ENCODE results near the gene DNMT3L.
"Not testable (repeated sequence)": the region's sequence is repeated elsewhere in the genome, so short reads cannot be mapped to it uniquely, and the experiment has no call there.

Gene DNMT3L

DNA sequence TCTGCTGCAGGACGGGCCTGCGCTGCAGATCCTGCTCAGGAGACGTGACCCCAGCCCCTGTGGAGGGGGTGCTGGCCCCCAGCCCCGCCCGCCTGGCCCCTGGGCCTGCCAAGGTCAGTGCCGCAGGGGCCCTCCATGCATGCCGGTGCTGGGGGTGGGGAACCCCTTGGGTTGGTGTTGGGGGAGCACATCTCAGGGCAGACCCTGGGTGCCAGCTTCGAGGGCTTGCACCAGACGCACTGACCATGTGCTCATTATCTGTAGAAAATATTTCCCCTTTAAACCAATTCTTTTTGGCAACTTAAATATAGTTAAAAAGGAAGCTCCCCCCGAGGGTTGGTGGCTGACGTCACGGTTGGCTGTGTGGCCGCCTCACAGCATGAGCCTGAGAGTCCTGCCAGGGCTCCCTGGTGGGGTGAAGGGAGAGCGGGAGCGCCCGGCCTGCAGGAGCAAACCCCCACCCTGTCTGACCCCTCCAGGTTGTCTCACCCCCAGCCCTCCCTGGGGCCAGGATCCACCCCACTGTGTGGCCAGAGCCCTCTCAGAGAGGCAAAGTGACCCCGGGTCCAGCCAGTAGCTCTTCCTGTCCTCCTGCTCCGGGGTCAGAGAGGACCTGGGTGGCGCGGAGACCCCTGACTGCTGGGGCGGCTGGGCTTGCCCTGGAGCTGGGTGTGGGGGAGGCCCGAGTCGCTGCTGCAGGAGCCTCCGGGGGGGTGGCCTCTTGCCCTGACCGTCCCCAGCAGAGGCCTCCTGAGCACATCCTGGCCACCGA, 32.9 kb upstream of the DNMT3L start:
- peak; percentile 67 for DNase-seq

DNA sequence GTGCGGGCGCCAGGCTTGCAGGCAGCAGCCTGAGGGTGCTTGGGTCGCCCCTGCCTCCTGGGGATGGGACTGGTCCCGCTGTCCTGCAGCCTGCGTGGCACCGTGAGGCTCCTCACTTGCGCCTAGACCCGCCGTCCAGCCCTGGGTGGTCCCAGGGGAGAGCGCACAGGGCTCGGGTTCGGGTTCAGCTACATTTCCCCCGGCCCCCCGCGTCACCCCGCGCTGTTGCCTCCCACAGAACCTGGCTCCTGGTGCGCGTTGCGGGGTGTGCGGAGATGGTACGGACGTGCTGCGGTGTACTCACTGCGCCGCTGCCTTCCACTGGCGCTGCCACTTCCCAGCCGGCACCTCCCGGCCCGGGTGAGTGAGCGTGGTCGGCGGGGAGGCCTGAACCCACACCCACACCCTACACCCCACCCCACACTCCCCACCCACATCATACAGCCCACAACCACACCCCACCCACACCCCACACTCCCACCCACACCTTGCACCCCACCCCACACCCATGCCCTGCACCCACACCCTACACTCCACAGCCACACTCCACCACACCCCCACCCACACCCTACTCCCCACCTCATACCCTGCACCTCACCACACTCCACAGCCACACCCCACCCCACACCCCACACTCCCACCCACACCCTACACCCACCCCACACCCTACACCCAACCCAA, 32.0 kb upstream of the DNMT3L start:
- DNase-seq = no peak

DNA sequence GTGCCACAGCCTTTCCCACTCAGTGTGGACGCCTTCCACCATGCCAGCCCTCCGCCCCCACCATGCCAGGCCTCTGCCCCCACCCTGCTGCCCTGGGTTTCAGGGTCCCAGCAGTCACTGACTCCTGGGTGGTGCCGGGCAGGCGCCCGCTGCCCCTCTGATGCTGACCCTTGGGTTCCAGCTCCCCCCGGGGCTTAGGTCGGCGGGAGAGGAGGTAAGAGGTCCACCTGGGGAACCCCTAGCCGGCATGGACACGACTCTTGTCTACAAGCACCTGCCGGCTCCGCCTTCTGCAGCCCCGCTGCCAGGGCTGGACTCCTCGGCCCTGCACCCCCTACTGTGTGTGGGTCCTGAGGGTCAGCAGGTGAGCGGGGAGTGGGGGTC, 31.1 kb upstream of the DNMT3L start:
- DNase-seq = no peak

DNA sequence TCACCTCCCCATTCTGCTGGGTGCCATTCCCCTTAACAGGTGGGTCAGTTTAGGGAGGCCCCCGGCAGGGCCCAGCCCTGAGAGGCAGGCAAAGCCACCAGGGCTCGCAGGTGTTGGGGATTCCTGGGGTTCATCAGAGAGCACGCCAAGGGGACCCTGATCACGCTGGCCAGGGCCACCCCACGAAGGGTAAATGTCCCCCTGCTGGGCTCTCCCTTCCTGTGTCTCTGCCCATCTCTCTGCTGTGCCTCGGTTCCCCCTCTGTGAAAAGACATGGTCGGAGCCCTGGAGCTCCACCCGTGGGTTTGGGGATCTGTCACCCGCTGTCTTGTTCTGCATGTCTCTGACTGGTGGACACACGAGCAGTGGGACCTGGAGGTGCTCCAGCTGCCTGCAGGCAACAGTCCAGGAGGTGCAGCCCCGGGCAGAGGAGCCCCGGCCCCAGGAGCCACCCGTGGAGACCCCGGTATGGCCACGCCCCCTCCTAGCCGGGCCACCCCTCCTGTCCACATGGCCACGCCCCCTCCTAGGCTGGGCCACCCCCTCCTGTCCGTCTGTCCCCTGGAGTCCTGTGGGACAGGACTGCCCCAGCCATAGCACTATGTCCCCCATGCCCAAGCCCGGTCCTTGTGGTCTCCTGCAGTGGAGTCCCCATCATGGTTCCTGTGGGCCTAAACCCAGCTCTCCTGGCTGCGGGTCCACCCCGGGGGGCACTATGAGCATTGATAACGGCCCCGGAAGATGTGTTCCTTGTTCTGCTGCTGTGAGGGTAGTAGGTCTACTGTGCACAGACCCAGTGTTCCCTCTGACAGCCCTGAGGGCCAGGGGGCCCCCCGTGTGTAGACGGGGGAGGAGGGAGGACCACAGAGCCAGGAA, 30.5 kb upstream of the DNMT3L start:
- DNase-seq = peak; percentile 25

DNA sequence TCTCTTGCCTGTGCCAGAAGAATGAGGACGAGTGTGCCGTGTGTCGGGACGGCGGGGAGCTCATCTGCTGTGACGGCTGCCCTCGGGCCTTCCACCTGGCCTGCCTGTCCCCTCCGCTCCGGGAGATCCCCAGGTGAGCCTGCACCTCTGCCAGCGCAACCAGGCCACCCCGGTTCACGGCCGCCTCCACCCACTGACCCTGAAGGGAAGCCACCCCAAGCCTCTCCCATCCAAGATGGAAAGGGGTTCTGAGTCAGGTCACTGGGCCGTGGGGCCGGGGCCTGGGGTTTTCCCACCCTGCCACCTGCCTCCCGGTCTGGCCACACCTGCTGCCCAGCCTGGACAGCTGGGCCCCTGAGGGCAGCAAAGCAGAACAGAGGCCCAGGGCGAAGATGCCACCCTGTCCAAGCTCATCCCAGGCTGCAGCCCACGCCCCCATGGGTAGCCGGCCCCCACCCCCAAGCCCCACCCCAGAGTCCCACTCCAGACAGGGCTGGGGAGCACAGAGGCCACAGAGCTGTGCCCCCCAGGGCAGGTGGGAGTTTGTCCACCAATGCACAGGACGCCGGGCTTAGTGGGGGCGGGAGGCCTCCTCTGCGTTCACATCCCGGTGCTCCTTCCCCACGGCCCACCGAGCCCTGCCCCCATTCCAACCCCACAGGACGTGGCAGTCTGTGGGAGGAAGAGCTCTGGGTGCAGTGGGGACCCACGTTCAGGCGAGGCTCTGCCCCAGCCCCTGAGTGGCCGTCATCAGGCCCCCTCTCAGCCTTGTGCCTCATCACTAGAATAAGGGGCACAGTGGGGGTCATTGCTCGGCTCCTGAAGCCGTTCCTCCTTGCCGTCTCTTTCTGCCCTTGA, 29.6 kb upstream of the DNMT3L start:
- no peak for DNase-seq

DNA sequence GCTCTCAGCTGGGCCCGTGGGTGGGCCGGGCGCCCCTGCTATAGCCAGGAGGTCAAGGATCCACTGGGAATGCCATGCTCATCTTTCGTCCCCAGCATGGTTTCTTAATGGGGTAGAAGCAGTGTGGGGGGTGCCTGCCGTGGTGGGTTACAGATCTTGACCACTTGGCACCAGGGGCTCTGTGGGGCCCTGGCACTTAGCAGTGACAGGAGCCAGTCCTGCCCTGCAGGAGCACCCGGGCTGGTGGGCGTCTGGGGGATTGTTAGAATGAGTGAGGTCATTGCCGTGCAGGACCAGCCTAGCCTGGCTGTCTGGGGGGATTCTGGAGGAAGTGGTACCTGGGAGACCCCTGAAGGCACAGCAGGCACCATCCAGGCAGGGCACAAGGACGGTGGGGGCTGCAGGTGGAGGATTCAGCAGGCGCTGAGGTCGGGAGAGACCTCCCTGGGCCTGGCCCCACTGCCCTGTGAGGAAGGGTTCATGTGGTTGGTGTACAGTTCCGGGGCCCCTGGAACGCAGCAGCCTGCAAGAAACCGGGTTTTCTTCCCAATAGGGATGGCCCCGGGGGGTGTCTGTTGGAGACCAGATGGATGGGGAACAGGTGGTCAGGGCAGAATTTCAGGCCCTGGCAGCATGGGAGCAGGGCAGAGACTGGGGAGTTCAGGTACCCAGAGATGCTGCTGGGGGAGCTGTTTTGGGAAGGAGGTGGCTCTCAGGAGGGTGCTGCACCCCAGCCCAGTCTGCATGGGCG, 28.8 kb upstream of the DNMT3L start:
- DNase-seq = peak; percentile 46

DNA sequence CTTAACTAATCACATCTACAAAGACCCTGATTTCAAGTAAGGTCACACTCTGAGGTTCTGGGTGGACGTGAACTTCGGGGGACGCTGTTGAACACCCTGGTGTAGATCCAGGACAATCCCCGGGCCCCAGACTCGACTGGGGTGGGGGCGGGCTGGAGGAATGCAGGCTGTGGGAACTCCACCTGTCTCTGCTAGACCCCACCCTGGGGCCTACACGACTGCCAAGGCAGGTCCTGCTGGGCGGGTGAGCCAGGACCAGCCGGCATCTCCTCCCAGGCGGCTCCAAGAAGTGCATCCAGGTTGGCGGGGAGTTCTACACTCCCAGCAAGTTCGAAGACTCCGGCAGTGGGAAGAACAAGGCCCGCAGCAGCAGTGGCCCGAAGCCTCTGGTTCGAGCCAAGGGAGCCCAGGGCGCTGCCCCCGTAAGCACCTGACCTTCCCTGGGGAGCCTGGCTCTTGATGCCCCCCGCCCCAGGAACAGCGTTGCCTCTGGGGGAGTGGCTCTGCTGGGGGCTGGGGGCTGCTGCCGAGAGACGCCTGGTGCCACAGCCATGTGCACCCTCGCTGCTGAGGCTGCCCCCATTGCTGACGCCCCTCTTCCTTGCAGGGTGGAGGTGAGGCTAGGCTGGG, 27.8 kb upstream of the DNMT3L start:
- no peak for DNase-seq

DNA sequence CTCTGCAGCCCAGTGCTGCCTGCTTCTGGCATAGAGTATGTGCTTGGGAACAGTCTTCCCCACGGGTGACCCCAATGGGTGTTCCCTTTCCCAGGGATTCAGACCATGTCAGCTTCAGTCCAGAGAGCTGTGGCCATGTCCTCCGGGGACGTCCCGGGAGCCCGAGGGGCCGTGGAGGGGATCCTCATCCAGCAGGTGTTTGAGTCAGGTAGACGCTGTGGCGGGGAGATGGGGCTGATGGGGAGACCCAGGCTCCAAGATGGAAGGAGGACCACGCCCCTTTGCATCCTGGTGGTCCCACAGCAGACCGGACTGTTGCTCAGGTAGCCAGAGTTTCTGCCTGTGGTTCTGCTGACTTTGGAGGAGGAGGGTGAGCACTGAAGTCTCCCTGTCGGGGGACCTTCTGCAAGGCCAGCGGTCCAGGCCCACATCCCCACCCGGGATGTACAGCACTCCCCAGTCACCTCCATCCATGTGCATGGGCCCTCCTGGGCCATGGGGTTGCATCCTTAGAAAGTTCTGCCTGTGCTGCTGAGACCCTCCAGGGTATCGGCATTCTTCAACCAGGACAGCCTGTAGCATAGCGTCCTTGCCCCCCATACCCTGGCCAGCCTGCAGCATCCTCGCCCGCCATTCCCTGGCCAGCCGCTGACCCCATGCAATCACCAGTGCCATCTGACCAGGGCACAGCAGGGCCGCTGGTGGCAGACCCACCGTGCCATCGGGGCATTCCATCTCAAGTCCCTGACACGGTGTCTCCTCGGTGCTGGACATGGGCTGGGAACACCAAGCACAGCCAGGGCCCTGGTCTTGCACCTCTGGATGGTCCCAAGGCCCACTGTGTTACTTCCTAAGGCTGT, 26.8 kb upstream of the DNMT3L start:
- DNase-seq = no peak

DNA sequence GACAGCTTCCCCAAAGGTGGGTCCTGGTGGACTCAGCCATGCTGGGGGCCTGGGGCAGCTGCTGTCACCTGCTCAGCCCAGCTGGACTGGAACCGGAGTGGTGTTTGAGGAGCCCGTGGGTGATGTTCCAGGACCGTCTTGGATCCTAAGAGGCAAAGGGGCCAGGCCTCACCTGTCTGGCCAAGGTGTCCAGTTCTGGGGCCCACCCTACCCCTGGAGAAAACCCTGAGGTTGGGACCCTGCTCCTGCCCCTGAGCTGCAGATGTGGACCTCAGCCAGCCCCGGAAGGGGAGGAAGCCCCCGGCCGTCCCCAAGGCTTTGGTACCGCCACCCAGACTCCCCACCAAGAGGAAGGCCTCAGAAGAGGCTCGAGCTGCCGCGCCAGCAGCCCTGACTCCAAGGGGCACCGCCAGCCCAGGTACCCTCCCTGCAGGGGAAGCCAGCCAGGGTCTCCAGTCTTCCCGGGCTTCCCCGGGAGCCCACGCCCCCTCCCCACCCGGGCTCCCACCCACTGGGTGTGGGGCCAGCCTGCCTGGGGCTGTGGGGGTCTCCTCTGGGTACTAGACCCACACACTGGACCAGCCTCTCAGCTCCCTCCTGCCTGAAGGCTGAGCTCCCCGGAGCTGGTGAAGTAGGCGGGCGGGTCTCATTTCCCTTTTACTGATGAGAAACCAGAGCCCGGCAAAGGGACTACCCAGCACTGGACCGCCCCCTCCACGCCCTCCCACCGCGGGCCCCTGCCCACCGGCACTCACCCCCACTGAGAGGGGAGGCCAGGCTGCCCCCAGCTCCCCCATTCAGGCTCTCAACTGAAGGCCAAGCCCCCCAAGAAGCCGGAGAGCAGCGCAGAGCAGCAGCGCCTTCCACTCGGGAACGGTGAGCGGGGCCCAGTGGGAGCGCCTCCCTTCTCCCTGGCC, 25.3 kb upstream of the DNMT3L start:
- DNase-seq = no peak

DNA sequence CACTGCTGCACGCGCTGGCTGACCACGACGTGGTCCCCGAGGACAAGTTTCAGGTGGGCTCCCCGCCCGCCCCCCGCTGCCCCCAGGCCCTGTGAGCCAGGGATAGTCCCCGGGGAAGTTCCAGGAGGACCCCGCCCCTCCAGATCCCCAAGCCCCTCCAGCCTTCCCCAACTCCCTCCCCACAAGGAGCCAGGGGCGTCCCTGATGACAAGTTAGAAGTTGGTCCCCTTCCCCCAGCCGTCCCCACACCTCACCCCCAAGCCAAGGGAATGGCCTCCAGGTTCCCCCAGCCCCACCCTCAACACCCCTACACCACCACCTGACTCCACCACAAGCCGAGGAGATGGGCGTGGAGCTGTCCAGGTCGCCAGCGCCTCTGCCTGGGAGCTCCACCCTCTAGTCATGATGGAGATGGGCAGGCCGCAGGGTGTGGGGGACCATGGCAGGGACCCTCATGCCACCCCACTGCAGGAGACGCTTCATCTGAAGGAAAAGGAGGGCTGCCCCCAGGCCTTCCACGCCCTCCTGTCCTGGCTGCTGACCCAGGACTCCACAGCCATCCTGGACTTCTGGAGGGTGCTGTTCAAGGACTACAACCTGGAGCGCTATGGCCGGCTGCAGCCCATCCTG, 24.5 kb upstream of the DNMT3L start:
- no peak for DNase-seq

DNA sequence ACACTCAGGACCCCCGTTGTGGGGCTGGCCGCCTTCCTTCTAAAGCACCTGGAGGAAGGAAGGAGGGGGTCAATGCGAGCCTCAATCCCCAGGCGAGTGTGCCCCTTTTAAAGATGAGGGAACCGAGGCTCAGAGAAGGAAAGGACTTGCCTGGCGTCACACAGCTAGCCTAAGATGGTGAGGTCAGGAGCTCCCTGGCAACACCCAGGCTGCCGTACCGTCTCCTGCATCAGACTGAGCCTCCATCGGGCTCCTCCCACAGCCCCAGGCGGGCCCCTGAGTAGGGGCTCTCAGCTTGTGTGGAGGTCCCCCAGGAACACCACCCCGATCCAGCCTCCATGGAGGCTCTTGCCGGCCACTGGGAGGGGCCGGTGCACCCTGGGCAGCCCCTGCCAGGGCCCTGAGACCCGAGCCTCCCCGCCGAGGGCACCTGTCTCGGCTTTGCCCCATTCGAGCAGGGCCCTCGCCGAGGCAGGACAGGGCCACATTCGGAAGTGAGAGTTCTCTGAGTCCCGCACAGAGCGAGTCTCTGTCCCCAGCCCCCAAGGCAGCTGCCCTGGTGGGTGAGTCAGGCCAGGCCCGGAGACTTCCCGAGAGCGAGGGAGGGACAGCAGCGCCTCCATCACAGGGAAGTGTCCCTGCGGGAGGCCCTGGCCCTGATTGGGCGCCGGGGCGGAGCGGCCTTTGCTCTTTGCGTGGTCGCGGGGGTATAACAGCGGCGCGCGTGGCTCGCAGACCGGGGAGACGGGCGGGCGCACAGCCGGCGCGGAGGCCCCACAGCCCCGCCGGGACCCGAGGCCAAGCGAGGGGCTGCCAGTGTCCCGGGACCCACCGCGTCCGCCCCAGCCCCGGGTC, 23.7 kb upstream of the DNMT3L start, which contains the start of gene AIRE:
Gene AIRE, plus strand, starts transcription at position 739 of the 855 bp plus-strand sequence. CDS start 131 bp downstream, outside the sequence.
- DNase-seq = no peak

DNA sequence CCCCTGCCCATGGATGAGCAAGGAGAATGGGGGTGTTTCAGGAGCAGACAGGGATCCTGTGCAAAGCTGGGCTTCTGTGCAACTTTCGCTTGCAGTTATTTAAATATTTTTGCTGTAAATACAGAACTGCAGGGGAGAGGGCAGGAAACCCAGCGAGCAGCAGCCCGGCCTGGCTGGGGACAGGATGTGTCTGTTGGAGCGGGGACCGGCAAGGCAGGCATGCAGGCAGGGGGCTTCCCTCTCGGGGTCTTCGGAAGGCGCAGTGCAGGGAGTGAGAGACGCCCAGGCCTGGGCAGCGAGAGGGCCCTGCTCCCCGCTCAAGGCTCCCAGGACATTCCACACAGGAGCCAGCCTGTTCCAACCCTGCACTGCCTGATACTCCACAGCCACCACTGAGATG, 22.3 kb upstream of the DNMT3L start:
- DNase-seq = no peak

DNA sequence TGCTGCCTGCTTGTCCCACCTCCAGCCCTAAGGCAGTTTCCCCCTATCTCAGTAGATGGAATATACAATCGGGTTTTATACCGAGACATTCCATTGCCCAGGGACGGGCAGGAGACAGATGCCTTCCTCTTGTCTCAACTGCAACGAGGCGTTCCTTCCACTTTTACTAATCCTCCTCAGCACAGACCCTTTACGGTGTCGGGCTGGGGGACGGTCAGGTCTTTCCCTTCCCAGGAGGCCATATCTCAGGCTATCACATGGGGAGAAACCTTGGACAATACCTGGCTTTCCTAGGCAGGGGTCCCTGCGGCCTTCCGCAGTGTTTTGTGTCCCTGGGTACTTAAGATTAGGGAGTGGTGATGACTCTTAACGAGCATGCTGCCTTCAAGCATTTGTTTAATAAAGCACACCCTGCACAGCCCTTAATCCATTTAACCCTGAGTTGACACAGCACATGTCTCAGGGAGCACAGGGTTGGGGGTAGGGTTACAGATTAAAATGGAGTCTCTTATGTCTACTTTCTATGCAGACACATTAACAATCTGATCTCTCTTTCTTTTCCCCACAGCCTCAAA, 21.6 kb upstream of the DNMT3L start:
- DNase-seq = not testable (repeated sequence)

DNA sequence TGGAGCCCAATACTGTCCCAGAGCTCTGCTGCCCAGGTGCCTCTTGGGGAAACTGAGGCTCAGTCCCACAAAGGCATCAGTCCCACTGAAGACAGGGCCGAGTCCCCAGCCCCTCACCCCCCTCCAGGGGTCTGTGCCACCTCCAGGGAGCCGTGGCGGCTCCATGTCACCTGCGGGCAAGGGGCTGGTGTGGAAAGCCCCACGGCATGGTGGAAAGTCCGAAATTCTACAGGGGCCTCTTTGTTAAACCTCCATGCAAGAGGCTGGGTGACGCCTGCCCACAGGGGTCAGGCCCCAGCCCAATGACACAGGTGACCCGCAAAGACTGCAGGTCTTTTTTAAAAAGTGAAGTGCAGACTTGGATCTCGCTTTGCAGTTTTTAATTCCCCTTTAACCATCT, 20.7 kb upstream of the DNMT3L start:
- no peak for DNase-seq

DNA sequence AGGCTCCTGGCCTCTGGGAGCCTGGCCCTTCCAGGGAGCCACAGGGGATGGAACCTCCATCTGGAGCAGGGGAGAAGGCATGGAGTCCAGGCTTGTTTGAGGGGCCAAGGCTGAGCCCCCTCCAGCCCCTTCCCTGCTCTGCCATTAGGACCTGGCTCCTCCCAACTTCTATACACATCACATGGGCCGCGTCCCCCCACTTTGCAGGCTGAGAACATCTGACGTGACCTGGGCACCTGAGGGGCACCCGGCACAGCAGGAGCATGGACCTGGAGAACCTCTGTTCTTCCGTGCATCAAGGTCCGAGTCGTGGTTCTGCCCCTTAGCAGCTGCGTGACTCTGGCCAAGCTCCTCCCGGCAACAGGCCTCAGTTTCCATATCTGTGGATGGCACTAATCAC, 20.1 kb upstream of the DNMT3L start:
- DNase-seq = no peak

DNA sequence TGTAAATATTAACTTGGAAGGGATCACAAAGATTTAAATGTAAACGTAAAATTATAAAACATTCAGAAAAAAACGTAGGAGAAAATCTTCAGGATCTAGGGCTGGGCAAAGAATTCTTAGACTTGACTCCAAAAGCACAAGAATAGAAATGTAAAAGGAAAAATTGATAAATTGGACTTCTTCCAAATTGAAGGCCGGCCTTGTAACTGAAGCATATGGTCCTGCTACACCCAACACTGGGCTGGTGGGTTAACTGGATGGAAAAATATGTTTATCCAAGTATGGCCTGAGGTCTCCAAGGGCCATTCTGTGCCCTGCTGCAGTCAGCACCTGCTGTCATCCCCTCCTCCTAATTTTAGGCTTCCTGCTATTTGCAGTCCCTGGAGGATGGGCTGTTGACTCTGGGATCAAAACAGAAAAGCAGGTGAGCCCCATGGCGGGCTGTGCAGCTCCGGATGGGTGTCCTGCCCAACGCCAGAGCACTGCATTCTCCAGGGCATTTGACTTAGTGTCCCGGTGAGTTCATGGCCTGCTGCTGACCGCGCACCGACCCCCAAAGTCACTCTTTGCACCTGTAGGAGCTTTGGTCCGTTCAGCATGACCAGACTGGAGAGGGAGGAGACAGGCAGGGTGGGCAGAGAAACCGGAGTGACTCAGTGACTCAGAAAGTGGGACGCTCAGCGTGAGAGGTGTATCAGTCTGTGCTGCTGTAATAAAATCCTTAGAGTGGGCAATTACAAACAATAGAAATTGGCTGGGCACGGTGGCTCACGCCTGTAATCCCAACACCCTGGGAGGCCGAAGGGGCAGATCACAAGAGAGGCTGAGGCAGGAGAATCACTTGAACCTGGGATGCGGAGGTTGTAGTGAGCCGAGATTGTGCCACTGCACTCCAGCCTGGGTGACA, 17.9 kb upstream of the DNMT3L start:
- peak; percentile 97 for DNase-seq
